ENCODE measurements around the gene KRTAP10-1.
"Not testable (repeated sequence)": the region's sequence is repeated elsewhere in the genome, so short reads cannot be mapped to it uniquely, and the experiment has no call there.

The KRTAP10-1 gene

GRCh38 chr21:44566403-44566802 lies 26.4 kb upstream of the KRTAP10-1 start:
- H3K27me3 Mint-ChIP-seq = peaks cover 2 to 29% of the 10 kb centered on the region in 2 donors
- no peaks in the 10 kb centered on the region for H3K9me3 Mint-ChIP-seq
- H3K4me3 Mint-ChIP-seq = no peak overlapping the region
- no peak for ATAC-seq (replicated peaks)
- no peak for DNase-seq
- peaks cover 11 to 19% of the 10 kb centered on the region in 2 donors for H3K4me1 Mint-ChIP-seq (ENCODE audit: low read depth in 2 of 2)
- H3K27ac Mint-ChIP-seq = no peak overlapping the region
- no peaks in the 10 kb centered on the region for H3K36me3 Mint-ChIP-seq (ENCODE audit: insufficient read depth)

- DNase-seq (no peak), ATAC-seq (replicated peaks) (no peak)
- Mint-ChIP-seq H3K27ac (peak overlapping the region; percentile 42 to 91), H3K36me3 (ENCODE audit: insufficient read depth) (no peaks in the 10 kb centered on the region), H3K27me3 (peaks cover 0 to 21% of the 10 kb centered on the region in 2 donors), H3K4me3 (peak overlapping the region; percentile 17 to 74), H3K4me1 (ENCODE audit: low read depth in 2 of 2) (peaks cover 11 to 18% of the 10 kb centered on the region in 2 donors), H3K9me3 (no peaks in the 10 kb centered on the region)
Observed at GRCh38 chr21:44564886-44565598, 25.0 kb upstream of the KRTAP10-1 start.

GRCh38 chr21:44564099-44564498 lies 24.1 kb upstream of the KRTAP10-1 start:
- ATAC-seq (replicated peaks) (no peak), DNase-seq (no peak)
- H3K9me3 Mint-ChIP-seq = peaks cover 0 to 2% of the 10 kb centered on the region in 2 donors
- H3K27ac Mint-ChIP-seq = peak overlapping the region in 1 of 2 donors; percentile 91
- H3K36me3 Mint-ChIP-seq (ENCODE audit: insufficient read depth) = no peaks in the 10 kb centered on the region
- peaks cover 8 to 13% of the 10 kb centered on the region in 2 donors for H3K4me1 Mint-ChIP-seq (ENCODE audit: low read depth in 2 of 2)
- peaks cover 0 to 12% of the 10 kb centered on the region in 2 donors for H3K27me3 Mint-ChIP-seq
- H3K4me3 Mint-ChIP-seq = peak overlapping the region in 1 of 2 donors; percentile 74

GRCh38 chr21:44558695-44559094 lies 18.7 kb upstream of the KRTAP10-1 start, which contains the start of gene KRTAP10-3:
KRTAP10-3 (minus strand) TSS chr21:44558795; CDS start chr21:44558715, 80 bp downstream.
- ATAC-seq (replicated peaks) (no peak), DNase-seq (no peak)
- peaks cover 6% of the 10 kb centered on the region for H3K36me3 Mint-ChIP-seq (ENCODE audit: insufficient read depth)
- no peak within 1 kb of the TSS for H3K4me3 Mint-ChIP-seq
- no peaks in the 10 kb centered on the region for H3K4me1 Mint-ChIP-seq (ENCODE audit: low read depth in 2 of 2)
- H3K27me3 Mint-ChIP-seq = peaks cover 0 to 23% of the 10 kb centered on the region in 2 donors
- H3K9me3 Mint-ChIP-seq = peaks cover 0 to 2% of the 10 kb centered on the region in 2 donors
- H3K27ac Mint-ChIP-seq = peak within 1 kb of the TSS in 1 of 2 donors; percentile 24

GRCh38 chr21:44558329-44558675 lies 18.3 kb upstream of the KRTAP10-1 start:
- not testable (repeated sequence) for H3K36me3 Mint-ChIP-seq (ENCODE audit: insufficient read depth); ATAC-seq (replicated peaks); H3K4me1 Mint-ChIP-seq (ENCODE audit: low read depth in 2 of 2); DNase-seq; H3K4me3 Mint-ChIP-seq; H3K9me3 Mint-ChIP-seq
- Mint-ChIP-seq H3K27me3 (peaks cover 0 to 27% of the 10 kb centered on the region in 2 donors), H3K27ac (peak overlapping the region in 1 of 2 donors; percentile 24)

- no peak for ATAC-seq (replicated peaks)
- H3K4me1 Mint-ChIP-seq (ENCODE audit: low read depth in 2 of 2) = no peaks in the 10 kb centered on the region
- H3K4me3 Mint-ChIP-seq = no peak overlapping the region
- peaks cover 0 to 33% of the 10 kb centered on the region in 2 donors for H3K27me3 Mint-ChIP-seq
- peaks cover 6% of the 10 kb centered on the region for H3K36me3 Mint-ChIP-seq (ENCODE audit: insufficient read depth)
- peaks cover 0 to 2% of the 10 kb centered on the region in 2 donors for H3K9me3 Mint-ChIP-seq
- DNase-seq = no peak
- H3K27ac Mint-ChIP-seq = no peak overlapping the region
Observed at GRCh38 chr21:44557491-44558328, 17.7 kb upstream of the KRTAP10-1 start.

- Mint-ChIP-seq H3K36me3 (ENCODE audit: insufficient read depth) (peaks cover 6% of the 10 kb centered on the region), H3K4me3 (no peak overlapping the region), H3K27me3 (peaks cover 0 to 33% of the 10 kb centered on the region in 2 donors), H3K27ac (no peak overlapping the region), H3K4me1 (ENCODE audit: low read depth in 2 of 2) (no peaks in the 10 kb centered on the region), H3K9me3 (peaks cover 0 to 2% of the 10 kb centered on the region in 2 donors)
- ATAC-seq (replicated peaks) (no peak), DNase-seq (no peak)
Observed at GRCh38 chr21:44556879-44557278, 16.9 kb upstream of the KRTAP10-1 start.

GRCh38 chr21:44555200-44555875 lies 15.3 kb upstream of the KRTAP10-1 start:
- H3K27me3 Mint-ChIP-seq = peaks cover 0 to 39% of the 10 kb centered on the region in 2 donors
- DNase-seq (no peak), ATAC-seq (replicated peaks) (no peak)
- peaks cover 0 to 5% of the 10 kb centered on the region in 2 donors for H3K4me1 Mint-ChIP-seq (ENCODE audit: low read depth in 2 of 2)
- H3K9me3 Mint-ChIP-seq = peaks cover 0 to 2% of the 10 kb centered on the region in 2 donors
- H3K36me3 Mint-ChIP-seq (ENCODE audit: insufficient read depth) = peaks cover 6% of the 10 kb centered on the region
- H3K4me3 Mint-ChIP-seq = no peak overlapping the region
- peak overlapping the region in 1 of 2 donors; percentile 9 for H3K27ac Mint-ChIP-seq

GRCh38 chr21:44552681-44553080 lies 12.7 kb upstream of the KRTAP10-1 start:
- H3K4me1 Mint-ChIP-seq (ENCODE audit: low read depth in 2 of 2) = peaks cover 11 to 17% of the 10 kb centered on the region in 2 donors
- ATAC-seq (replicated peaks) (no peak), DNase-seq (no peak)
- H3K9me3 Mint-ChIP-seq = peaks cover 0 to under 1% of the 10 kb centered on the region in 2 donors
- H3K4me3 Mint-ChIP-seq = no peak overlapping the region
- peaks cover 1% of the 10 kb centered on the region for H3K36me3 Mint-ChIP-seq (ENCODE audit: insufficient read depth)
- no peak overlapping the region for H3K27ac Mint-ChIP-seq
- peaks cover 0 to 34% of the 10 kb centered on the region in 2 donors for H3K27me3 Mint-ChIP-seq

- H3K27ac Mint-ChIP-seq = peak overlapping the region in 1 of 2 donors; percentile 81
- DNase-seq (no peak), ATAC-seq (replicated peaks) (no peak)
- H3K4me3 Mint-ChIP-seq = no peak overlapping the region
- H3K36me3 Mint-ChIP-seq (ENCODE audit: insufficient read depth) = no peaks in the 10 kb centered on the region
- peaks cover 0 to 30% of the 10 kb centered on the region in 2 donors for H3K27me3 Mint-ChIP-seq
- H3K9me3 Mint-ChIP-seq = peaks cover under 1 to 5% of the 10 kb centered on the region in 2 donors
- peaks cover 16 to 21% of the 10 kb centered on the region in 2 donors for H3K4me1 Mint-ChIP-seq (ENCODE audit: low read depth in 2 of 2)
Observed at GRCh38 chr21:44552136-44552535, 12.1 kb upstream of the KRTAP10-1 start.

- no peak for ATAC-seq (replicated peaks)
- Mint-ChIP-seq H3K9me3 (peaks cover 7 to 9% of the 10 kb centered on the region in 2 donors), H3K27ac (peak within 1 kb of the TSS in 1 of 2 donors; percentile 81), H3K4me3 (no peak within 1 kb of the TSS), H3K27me3 (peaks cover 0 to 30% of the 10 kb centered on the region in 2 donors), H3K4me1 (ENCODE audit: low read depth in 2 of 2) (peaks cover 21 to 25% of the 10 kb centered on the region in 2 donors), H3K36me3 (ENCODE audit: insufficient read depth) (no peaks in the 10 kb centered on the region)
- no peak for DNase-seq
Observed at GRCh38 chr21:44551340-44551961, 11.5 kb upstream of the KRTAP10-1 start, which contains the start of gene KRTAP10-2. KRTAP10-2 (minus strand) TSS chr21:44551505; CDS start chr21:44551458, 47 bp downstream.

- H3K27me3 Mint-ChIP-seq = peaks cover 0 to 30% of the 10 kb centered on the region in 2 donors
- ATAC-seq (replicated peaks) = no peak
Observed at GRCh38 chr21:44550807-44551206, 10.8 kb upstream of the KRTAP10-1 start.

More at GRCh38 chr21:44550807-44551206, 10.8 kb upstream of the KRTAP10-1 start:
- DNase-seq = no peak
- H3K9me3 Mint-ChIP-seq = peaks cover 7 to 9% of the 10 kb centered on the region in 2 donors
- no peak overlapping the region for H3K27ac Mint-ChIP-seq
- H3K36me3 Mint-ChIP-seq (ENCODE audit: insufficient read depth) = no peaks in the 10 kb centered on the region
- H3K4me1 Mint-ChIP-seq (ENCODE audit: low read depth in 2 of 2) = peaks cover 21 to 25% of the 10 kb centered on the region in 2 donors
- H3K4me3 Mint-ChIP-seq = no peak overlapping the region
